Lower lobe of right lung (tissue), 2 donors: Measurements from ENCODE around the gene PYCR2. TPM values are rescaled to one million over a fixed set of nuclear protein-coding genes. Genes with fewer than 3 reads are reported as not detected.

Experiments used
- ATAC-seq, 2 donors: fragments of 200-7000 bp; cut with Tn5 transposase; one replicate each; pipeline ENCODE4 v1.9.1; 2020 to 2022; ENCODE audit warnings: mild to moderate bottlenecking in 2 of 2, moderate library complexity in 2 of 2
- DNase-seq: peaks from one replicate; pipeline ENCODE4 v3.0.0-alpha.2; 2020
- H3K27ac ChIP-seq: fragments of 200-600 bp; one replicate; pipeline ENCODE4 v1.8.0; 2022
- H3K27me3 ChIP-seq: fragments of 200-600 bp; one replicate; pipeline ENCODE4 v1.8.0; 2022; ENCODE audit warnings: low read depth
- H3K36me3 ChIP-seq: fragments of 200-600 bp; one replicate; pipeline ENCODE4 v1.8.0; 2022; ENCODE audit warnings: mild to moderate bottlenecking
- H3K4me1 ChIP-seq: fragments of 200-600 bp; one replicate; pipeline ENCODE4 v1.8.0; 2022
- H3K4me3 ChIP-seq: fragments of 200-600 bp; one replicate; pipeline ENCODE4 v1.8.0; 2022; ENCODE audit warnings: mild to moderate bottlenecking
- H3K9me3 ChIP-seq: fragments of 200-600 bp; one replicate; pipeline ENCODE4 v1.8.0; 2022
- intact Hi-C: fragments of 100-400 bp; cut with DNase I; formaldehyde crosslinking; loops from one replicate; pipeline ENCODE4 v1.11.0; 2022
- total RNA-seq: library from RNA; stranded (reverse); fragmentation: NEBNext Ultra II Directional; extraction: Animal tissue kit (Norgen Biotek cat#: 25700); gene quantifications from one replicate; pipeline ENCODE4 v1.2.1, GENCODE V29; 2021
- TF ChIP-seq, protein P1 (sequence below): fragments of 200-600 bp; IDR thresholded peaks from one replicate; pipeline ENCODE4 v1.8.0; 2022; ENCODE audit warnings: antibody characterized with exemption, mild to moderate bottlenecking
- donor health status: DM: no; HTN: yes; CAD: no; lungs with severe emphysema.

The PYCR2 gene
- total RNA-seq, 1 donor from 2014 or later, result 73.2 TPM

DNA sequence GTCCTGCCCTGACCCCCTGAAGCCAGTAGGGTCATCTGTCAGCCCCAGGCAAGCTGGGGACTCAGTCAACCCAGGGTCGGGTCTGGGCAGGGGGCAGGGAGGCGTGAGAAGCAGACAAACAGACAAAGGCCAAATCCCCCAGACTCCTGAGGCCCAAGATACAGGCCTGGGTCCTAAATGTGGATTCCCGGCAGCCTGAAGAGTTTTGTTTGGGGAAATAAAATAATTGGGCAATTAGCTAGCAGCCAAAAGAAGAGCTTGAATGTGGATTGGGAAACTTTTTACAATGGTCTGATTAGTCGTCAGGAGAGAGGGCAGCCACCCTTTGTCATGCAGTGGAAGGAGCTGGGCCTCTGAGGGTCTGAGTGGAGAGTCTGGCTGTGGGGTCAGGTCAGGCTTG lies 21.5 kb upstream of the PYCR2 start:
- Histone ChIP-seq H3K36me3 (no peaks in the 10 kb centered on the region), H3K27me3 (no peaks in the 10 kb centered on the region), H3K4me1 (peaks cover 14% of the 10 kb centered on the region), H3K27ac (no peak overlapping the region), H3K4me3 (no peak overlapping the region), H3K9me3 (no peaks in the 10 kb centered on the region)
- no peak for ATAC-seq
- DNase-seq, result no peak
- intact Hi-C loops, result no loop called here
- TF ChIP-seq, protein P1, sequence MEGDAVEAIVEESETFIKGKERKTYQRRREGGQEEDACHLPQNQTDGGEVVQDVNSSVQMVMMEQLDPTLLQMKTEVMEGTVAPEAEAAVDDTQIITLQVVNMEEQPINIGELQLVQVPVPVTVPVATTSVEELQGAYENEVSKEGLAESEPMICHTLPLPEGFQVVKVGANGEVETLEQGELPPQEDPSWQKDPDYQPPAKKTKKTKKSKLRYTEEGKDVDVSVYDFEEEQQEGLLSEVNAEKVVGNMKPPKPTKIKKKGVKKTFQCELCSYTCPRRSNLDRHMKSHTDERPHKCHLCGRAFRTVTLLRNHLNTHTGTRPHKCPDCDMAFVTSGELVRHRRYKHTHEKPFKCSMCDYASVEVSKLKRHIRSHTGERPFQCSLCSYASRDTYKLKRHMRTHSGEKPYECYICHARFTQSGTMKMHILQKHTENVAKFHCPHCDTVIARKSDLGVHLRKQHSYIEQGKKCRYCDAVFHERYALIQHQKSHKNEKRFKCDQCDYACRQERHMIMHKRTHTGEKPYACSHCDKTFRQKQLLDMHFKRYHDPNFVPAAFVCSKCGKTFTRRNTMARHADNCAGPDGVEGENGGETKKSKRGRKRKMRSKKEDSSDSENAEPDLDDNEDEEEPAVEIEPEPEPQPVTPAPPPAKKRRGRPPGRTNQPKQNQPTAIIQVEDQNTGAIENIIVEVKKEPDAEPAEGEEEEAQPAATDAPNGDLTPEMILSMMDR, result no peak

DNA sequence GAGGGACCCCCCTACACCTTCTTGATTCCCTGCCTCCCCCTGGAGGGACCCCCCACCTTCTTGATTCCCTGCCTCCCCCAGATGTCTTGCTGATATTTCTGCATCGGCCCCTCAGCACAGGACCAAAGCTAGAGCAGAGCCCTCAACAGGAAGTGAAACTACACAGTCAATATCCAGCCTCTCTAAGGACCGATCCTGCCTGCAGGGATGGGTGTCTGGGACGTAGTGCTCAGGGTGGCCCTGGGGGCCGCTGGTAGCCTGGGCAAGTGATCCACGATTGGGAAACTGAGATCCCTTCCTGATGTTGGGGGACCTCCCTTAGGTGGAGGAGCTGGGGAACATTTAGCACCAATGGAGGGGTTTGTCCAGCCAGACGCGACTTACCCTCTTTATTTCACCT lies 20.9 kb upstream of the PYCR2 start:
- Histone ChIP-seq H3K27me3 (no peaks in the 10 kb centered on the region), H3K36me3 (no peaks in the 10 kb centered on the region), H3K4me3 (no peak overlapping the region), H3K9me3 (no peaks in the 10 kb centered on the region), H3K4me1 (peaks cover 16% of the 10 kb centered on the region), H3K27ac (no peak overlapping the region)
- DNase-seq (no peak), ATAC-seq (no peak)
- TF ChIP-seq, protein P1, result no peak
- intact Hi-C loops, result no loop called here

DNA sequence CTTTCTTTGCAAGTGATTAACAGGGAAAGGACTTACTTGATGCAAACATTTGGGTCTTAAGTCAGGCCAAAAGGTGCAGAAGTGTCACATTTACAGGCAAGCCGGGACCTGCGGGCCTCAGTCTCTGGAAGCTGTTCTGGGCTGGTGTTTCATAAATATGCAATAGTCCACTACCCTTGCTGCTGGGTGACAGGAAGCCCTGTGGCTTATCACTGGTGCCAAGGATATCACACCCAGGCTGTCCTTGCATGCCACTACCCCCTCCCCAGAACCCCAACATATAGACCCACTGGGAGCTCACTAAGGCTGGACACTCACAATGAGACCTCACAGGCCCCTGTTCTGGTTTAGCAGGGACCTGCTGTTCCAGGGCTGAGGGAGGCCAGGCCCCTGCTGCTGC lies 20.3 kb upstream of the PYCR2 start:
- no peak overlapping the region for H3K27ac ChIP-seq
- H3K4me3 ChIP-seq, result no peak overlapping the region
- intact Hi-C loops, result no loop called here
- H3K27me3 ChIP-seq, result no peaks in the 10 kb centered on the region
- peaks cover 16% of the 10 kb centered on the region for H3K4me1 ChIP-seq
- TF ChIP-seq, protein P1, result no peak
- no peaks in the 10 kb centered on the region for H3K9me3 ChIP-seq
- no peaks in the 10 kb centered on the region for H3K36me3 ChIP-seq
- no peak for DNase-seq
- ATAC-seq, result no peak

DNA sequence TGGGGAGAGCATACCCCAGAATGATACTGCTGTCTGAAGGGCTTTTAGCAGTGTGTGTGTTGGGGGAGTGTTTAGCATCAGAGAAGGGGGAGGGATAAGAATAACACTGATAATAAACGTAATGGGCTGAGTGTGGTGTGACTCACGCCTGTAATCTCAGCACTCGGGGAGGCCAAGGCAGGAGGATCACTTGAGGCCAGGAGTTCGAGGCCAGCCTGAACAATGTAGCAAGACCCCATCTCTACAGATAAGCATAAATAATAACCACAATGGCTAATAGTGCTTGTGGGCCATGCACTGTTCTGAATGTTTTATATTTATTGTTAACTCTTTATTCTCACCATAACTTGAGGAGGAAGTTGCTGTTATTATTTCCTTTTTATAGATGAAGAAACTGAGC lies 19.5 kb upstream of the PYCR2 start:
- no peak overlapping the region for H3K4me3 ChIP-seq
- TF ChIP-seq, protein P1, result no peak
- peaks cover 16% of the 10 kb centered on the region for H3K4me1 ChIP-seq
- intact Hi-C loops, result no loop called here
- DNase-seq (no peak), ATAC-seq (no peak)
- no peak overlapping the region for H3K27ac ChIP-seq
- H3K9me3 ChIP-seq, result no peaks in the 10 kb centered on the region
- H3K27me3 ChIP-seq, result no peaks in the 10 kb centered on the region
- H3K36me3 ChIP-seq, result no peaks in the 10 kb centered on the region

DNA sequence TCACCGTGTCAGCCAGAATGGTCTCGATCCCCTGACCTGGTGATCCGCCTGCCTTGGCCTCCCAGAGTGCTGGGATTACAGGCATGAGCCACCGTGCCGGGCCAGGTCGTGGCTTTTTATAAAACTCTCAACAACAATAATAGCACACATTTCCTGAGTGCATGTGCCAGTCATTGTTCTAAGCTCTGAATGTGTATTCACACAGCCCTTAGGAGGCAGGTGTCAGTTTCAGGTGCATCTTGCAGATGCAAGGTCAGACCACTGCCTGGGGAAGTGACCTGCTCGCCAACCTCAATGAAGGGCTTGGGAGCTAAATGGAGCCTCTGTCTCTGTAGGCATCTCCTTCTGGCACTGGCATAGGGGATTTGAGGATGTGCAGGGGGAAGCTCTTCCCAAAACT lies 18.5 kb upstream of the PYCR2 start:
- ATAC-seq, result no peak
- no peaks in the 10 kb centered on the region for H3K9me3 ChIP-seq
- H3K36me3 ChIP-seq, result no peaks in the 10 kb centered on the region
- peak overlapping the region; percentile 1 for H3K27ac ChIP-seq
- intact Hi-C loops, result no loop called here
- TF ChIP-seq, protein P1, result no peak
- peaks cover 16% of the 10 kb centered on the region for H3K4me1 ChIP-seq
- H3K27me3 ChIP-seq, result no peaks in the 10 kb centered on the region
- no peak for DNase-seq
- no peak overlapping the region for H3K4me3 ChIP-seq

DNA sequence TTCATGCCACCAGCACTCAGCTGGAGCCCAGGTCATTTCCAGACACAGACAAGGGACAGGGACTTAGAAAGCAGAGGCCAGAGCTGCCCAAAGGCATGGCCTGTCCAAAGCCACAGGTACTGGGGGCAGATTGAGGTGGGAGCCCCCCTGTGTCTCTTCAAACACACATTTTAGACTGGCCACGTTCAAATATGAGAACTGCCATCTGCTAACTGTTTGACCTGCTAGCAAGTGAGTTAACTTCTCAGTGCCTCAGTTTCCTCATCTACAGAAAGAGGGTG lies 17.8 kb upstream of the PYCR2 start:
- DNase-seq, result no peak
- no peaks in the 10 kb centered on the region for H3K27me3 ChIP-seq
- no peak overlapping the region for H3K4me3 ChIP-seq
- H3K4me1 ChIP-seq, result peaks cover 16% of the 10 kb centered on the region
- H3K36me3 ChIP-seq, result no peaks in the 10 kb centered on the region
- peak overlapping the region; percentile 1 for H3K27ac ChIP-seq
- TF ChIP-seq, protein P1, result no peak
- intact Hi-C loops, result no loop called here
- no peaks in the 10 kb centered on the region for H3K9me3 ChIP-seq
- no peak for ATAC-seq
